Osteoblast (primary cell): ENCODE data around the gene PRCD. TPM values are rescaled to one million over a fixed set of nuclear protein-coding genes. Genes with fewer than 3 reads are reported as not detected.
A peak's percentile ranks its signal among the peaks of the same experiment; 100 is the strongest.
"Not testable (repeated sequence)": the region's sequence is repeated elsewhere in the genome, so short reads cannot be mapped to it uniquely, and the experiment has no call there.

ENCODE experiments used
- DNase-seq: peaks from one replicate; pipeline ENCODE4 v3.0.0; 2011; ENCODE audit warnings: low spot score, mixed read lengths; ENCODE audit not compliant: insufficient read length; ENCODE audit errors: missing footprints
- H2AFZ ChIP-seq: 2 replicates; pipeline ENCODE4 v1.6.0; 2011; ENCODE audit warnings: mild to moderate bottlenecking, low read length
- H3K27ac ChIP-seq: 2 replicates; pipeline ENCODE4 v1.5.1; 2011; ENCODE audit warnings: mild to moderate bottlenecking, low read depth, low read length, moderate library complexity
- H3K27me3 ChIP-seq: 2 replicates; pipeline ENCODE4 v1.6.0; 2012; ENCODE audit warnings: mild to moderate bottlenecking, control low read depth, inconsistent platforms, low read length, moderate library complexity; ENCODE audit not compliant: insufficient read depth
- H3K36me3 ChIP-seq: 2 replicates; pipeline ENCODE4 v1.5.1; 2011; ENCODE audit warnings: mild to moderate bottlenecking, low read length, control low read depth, moderate library complexity; ENCODE audit not compliant: insufficient read depth
- H3K4me1 ChIP-seq: 2 replicates; pipeline ENCODE4 v1.5.1; 2011; ENCODE audit warnings: mild to moderate bottlenecking, low read length, control low read depth, moderate library complexity; ENCODE audit not compliant: insufficient read depth
- H3K4me2 ChIP-seq: 2 replicates; pipeline ENCODE4 v1.6.0; 2011; ENCODE audit warnings: mild to moderate bottlenecking, low read length; ENCODE audit not compliant: insufficient read depth
- H3K4me3 ChIP-seq: fragments of 200-600 bp; sonication (generic); 3 replicates; pipeline ENCODE4 v1.5.1; 2012; ENCODE audit warnings: mild to moderate bottlenecking, low read length, inconsistent platforms; ENCODE audit not compliant: insufficient read depth
- H3K79me2 ChIP-seq: 2 replicates; pipeline ENCODE4 v1.6.0; 2012; ENCODE audit warnings: mild to moderate bottlenecking, low read length, control low read depth, inconsistent platforms; ENCODE audit not compliant: insufficient read depth
- H3K9me3 ChIP-seq: 2 replicates; pipeline ENCODE4 v1.5.1; 2011; ENCODE audit warnings: low read depth, low read length, control low read depth
- H4K20me1 ChIP-seq: 2 replicates; pipeline ENCODE4 v1.6.0; 2012; ENCODE audit warnings: mild to moderate bottlenecking, low read length, control low read depth; ENCODE audit not compliant: insufficient read depth
- total RNA-seq: library from RNA; depleted of rRNA; stranded (reverse); fragments of >200 nt; gene quantifications from 2 replicates; pipeline ENCODE4 v1.2.3, GENCODE V29; 2012
- TF ChIP-seq, protein P1 (sequence below): IDR thresholded peaks from 2 replicates; pipeline ENCODE4 v1.5.1; 2011; ENCODE audit warnings: mild to moderate bottlenecking, low read depth, low read length, moderate library complexity; ENCODE audit errors: extremely low read depth

PRCD gene
- total RNA-seq, 1 donor: 4.0 TPM

GRCh38 chr17:76531486-76532038, 8.3 kb upstream of the PRCD start:
- H3K4me1 ChIP-seq: peaks cover 48% of the 10 kb centered on the region
- TF ChIP-seq, protein P1, sequence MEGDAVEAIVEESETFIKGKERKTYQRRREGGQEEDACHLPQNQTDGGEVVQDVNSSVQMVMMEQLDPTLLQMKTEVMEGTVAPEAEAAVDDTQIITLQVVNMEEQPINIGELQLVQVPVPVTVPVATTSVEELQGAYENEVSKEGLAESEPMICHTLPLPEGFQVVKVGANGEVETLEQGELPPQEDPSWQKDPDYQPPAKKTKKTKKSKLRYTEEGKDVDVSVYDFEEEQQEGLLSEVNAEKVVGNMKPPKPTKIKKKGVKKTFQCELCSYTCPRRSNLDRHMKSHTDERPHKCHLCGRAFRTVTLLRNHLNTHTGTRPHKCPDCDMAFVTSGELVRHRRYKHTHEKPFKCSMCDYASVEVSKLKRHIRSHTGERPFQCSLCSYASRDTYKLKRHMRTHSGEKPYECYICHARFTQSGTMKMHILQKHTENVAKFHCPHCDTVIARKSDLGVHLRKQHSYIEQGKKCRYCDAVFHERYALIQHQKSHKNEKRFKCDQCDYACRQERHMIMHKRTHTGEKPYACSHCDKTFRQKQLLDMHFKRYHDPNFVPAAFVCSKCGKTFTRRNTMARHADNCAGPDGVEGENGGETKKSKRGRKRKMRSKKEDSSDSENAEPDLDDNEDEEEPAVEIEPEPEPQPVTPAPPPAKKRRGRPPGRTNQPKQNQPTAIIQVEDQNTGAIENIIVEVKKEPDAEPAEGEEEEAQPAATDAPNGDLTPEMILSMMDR: no peak
- no peaks in the 10 kb centered on the region for H3K9me3 ChIP-seq
- no peak overlapping the region for H2AFZ ChIP-seq
- peak; percentile 36 for DNase-seq
- H3K4me2 ChIP-seq: no peak overlapping the region
- peak overlapping the region; percentile 98 for H3K27ac ChIP-seq
- no peak overlapping the region for H3K4me3 ChIP-seq
- no peaks in the 10 kb centered on the region for H3K36me3 ChIP-seq
- no peaks in the 10 kb centered on the region for H4K20me1 ChIP-seq
- H3K27me3 ChIP-seq: peaks cover 2% of the 10 kb centered on the region
- H3K79me2 ChIP-seq: peaks cover 3% of the 10 kb centered on the region

GRCh38 chr17:76532072-76532651, 7.7 kb upstream of the PRCD start:
- no peak overlapping the region for H3K4me3 ChIP-seq
- H3K4me2 ChIP-seq: no peak overlapping the region
- H4K20me1 ChIP-seq: no peaks in the 10 kb centered on the region
- H3K4me1 ChIP-seq: peaks cover 51% of the 10 kb centered on the region
- TF ChIP-seq, protein P1: no peak
- H3K27ac ChIP-seq: peak overlapping the region; percentile 98
- H2AFZ ChIP-seq: no peak overlapping the region
- no peaks in the 10 kb centered on the region for H3K9me3 ChIP-seq
- peaks cover 8% of the 10 kb centered on the region for H3K27me3 ChIP-seq
- no peaks in the 10 kb centered on the region for H3K36me3 ChIP-seq
- DNase-seq: peak; percentile 48
- H3K79me2 ChIP-seq: peaks cover 3% of the 10 kb centered on the region

DNA sequence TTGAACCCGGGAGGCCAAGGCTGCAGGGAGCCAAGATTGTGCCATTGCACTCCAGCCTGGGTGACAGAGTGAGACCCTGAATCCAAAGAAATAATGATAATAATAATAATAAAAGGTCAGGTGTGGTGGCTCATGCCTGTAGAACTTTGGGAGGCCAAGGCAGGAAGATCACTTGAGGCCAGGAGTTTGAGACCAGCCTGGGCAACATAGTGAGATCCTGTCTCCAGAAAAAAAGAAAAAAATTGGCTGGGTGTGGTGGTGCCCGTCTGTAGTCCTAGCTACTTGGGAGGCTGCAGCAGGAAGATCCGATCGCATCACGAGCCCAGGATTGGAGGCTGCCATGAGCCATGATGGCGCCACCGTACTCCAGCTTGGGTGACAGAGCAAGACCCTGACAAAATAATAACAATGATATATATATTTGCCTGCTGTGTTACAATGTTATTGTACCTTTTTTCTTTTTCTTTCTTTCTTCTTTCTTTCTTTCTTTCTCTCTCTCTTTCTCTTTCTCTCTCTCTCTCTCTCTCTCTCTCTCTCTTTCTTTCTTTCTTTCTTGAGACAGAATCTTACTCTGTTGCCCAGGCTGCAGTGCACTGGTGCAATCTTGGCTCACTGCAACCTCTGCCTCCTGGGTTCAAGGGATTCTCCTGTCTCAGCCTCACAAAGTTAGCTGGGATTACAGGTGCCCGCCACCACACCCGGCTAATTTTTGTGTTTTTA, 6.0 kb upstream of the PRCD start:
- not testable (repeated sequence) for H4K20me1 ChIP-seq, H3K79me2 ChIP-seq, H3K9me3 ChIP-seq, H3K27ac ChIP-seq, H3K36me3 ChIP-seq, H2AFZ ChIP-seq, H3K4me2 ChIP-seq, H3K4me3 ChIP-seq
- H3K4me1 ChIP-seq: peaks cover 41% of the 10 kb centered on the region
- peak; percentile 35 for DNase-seq
- H3K27me3 ChIP-seq: peaks cover 18% of the 10 kb centered on the region

GRCh38 chr17:76534831-76535732, 4.8 kb upstream of the PRCD start:
- Histone ChIP-seq H3K79me2 (peaks cover 3% of the 10 kb centered on the region), H3K27me3 (peaks cover 18% of the 10 kb centered on the region), H2AFZ (no peak overlapping the region), H3K4me2 (peak overlapping the region; percentile 78), H3K27ac (no peak overlapping the region), H3K4me3 (no peak overlapping the region), H3K9me3 (no peaks in the 10 kb centered on the region), H3K4me1 (peaks cover 28% of the 10 kb centered on the region), H4K20me1 (no peaks in the 10 kb centered on the region), H3K36me3 (no peaks in the 10 kb centered on the region)
- TF ChIP-seq, protein P1: no peak
- DNase-seq: peak; percentile 87
